Hematopoietic multipotent progenitor cell (in vitro differentiated cells): ENCODE results near the gene HRAS. TPM values are rescaled to one million over a fixed set of nuclear protein-coding genes. Genes with fewer than 3 reads are reported as not detected.
A peak's percentile ranks its signal among the peaks of the same experiment; 100 is the strongest.
"Not testable (repeated sequence)": the region's sequence is repeated elsewhere in the genome, so short reads cannot be mapped to it uniquely, and the experiment has no call there.

Source experiments
- DNase-seq, 3 donors: peaks; one replicate each; pipeline ENCODE4 v3.0.0-alpha.2; 2011 to 2015; ENCODE audit warnings: low read depth in 2 of 3, low spot score in 2 of 3
- total RNA-seq: library from RNA; depleted of rRNA; stranded (reverse); fragments of >200 nt; gene quantifications from one replicate; pipeline ENCODE4 v1.2.3, GENCODE V29; 2012

HRAS gene
- total RNA-seq, result 22.1 TPM

- DNase-seq, result peak; percentile 86 to 96 (median 94)
These were observed at the start of gene HRAS for GRCh38 chr11:535519-536454. Gene HRAS (minus strand): TSS chr11:535576.

GRCh38 chr11:584287-584686, 48.9 kb upstream of the HRAS start:
- no peak for DNase-seq

- no peak for DNase-seq
These were observed 46.4 kb upstream of the HRAS start for GRCh38 chr11:581752-582151.

GRCh38 chr11:581342-581741, 46.0 kb upstream of the HRAS start:
- DNase-seq, result no peak

- no peak for DNase-seq
These were observed 44.6 kb upstream of the HRAS start for GRCh38 chr11:579830-580601.

- DNase-seq, result no peak
These were observed 43.1 kb upstream of the HRAS start for GRCh38 chr11:578276-579035.

GRCh38 chr11:577611-577894, 42.2 kb upstream of the HRAS start:
- DNase-seq, result no peak

- no peak for DNase-seq
These were observed 41.6 kb upstream of the HRAS start for GRCh38 chr11:576811-577610.

- DNase-seq, result peak; percentile 91 to 94 (median 94)
These were observed 40.8 kb upstream of the HRAS start, which contains the start of gene PHRF1 for GRCh38 chr11:575996-576768. Gene PHRF1 (plus strand): TSS chr11:576470. CDS start chr11:581513, 5,043 bp downstream.

- peak in 2 of 3 donors; percentile 59 to 63 for DNase-seq
These were observed 40.1 kb upstream of the HRAS start for GRCh38 chr11:575313-575995.

GRCh38 chr11:574632-575312, 39.4 kb upstream of the HRAS start:
- no peak for DNase-seq

- DNase-seq, result not testable (repeated sequence)
These were observed 38.7 kb upstream of the HRAS start for GRCh38 chr11:574031-574570.

GRCh38 chr11:573146-573759, 37.9 kb upstream of the HRAS start:
- no peak for DNase-seq

GRCh38 chr11:571802-572185, 36.4 kb upstream of the HRAS start:
- no peak for DNase-seq

GRCh38 chr11:569158-569885, 33.9 kb upstream of the HRAS start:
- no peak for DNase-seq

GRCh38 chr11:568306-569157, 33.2 kb upstream of the HRAS start:
- DNase-seq, result peak; percentile 81 to 95 (median 92)
